ENCODE measurements around the gene C20orf144. TPM values are rescaled to one million over a fixed set of nuclear protein-coding genes. Genes with fewer than 3 reads are reported as not detected.

Gene C20orf144
- polyA plus RNA-seq, 2 of the 4 experiments (the other 2 are of a cell fraction), result 0.10 to 0.12 TPM

DNA sequence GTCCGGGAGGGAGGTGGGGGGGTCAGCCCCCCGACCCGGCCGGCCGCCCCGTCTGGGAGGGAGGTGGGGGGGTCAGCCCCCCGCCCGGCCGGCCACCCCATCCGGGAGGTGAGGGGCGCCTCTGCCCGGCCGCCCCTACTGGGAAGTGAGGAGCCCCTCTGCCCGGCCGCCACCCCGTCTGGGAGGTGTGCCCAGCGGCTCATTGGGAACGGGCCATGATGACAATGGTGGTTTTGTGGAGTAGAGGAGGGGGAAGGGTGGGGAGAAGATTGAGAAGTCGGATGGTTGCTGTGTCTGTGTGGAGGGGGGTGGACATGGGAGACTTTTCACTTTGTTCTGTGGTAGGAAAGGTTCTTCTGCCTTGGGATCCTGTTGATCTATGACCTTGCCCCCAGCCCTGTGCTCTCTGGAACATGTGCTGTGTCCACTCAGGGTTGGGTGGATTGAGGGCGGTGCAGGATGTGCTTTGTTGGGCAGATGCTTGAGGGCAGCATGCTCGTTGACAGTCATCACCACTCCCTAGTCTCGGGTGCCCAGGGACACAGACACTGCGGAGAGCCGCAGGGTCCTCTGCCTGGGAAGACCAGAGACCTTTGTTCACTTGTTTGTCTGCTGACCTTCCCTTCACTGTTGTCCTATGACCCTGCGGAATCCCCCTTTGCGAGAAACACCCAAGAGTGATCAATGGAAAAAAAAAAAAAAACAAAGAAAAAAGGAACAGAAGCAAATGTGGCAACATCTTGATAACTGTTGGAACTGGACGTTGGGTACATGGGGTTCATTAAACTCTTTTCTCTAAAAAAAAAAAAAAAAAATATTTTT lies 39.7 kb downstream of the C20orf144 start:
- no peak overlapping the region for H3K4me3 ChIP-seq
- ChIA-PET POLR2A (no interaction called here), CTCF (no interaction called here)
- no peak overlapping the region for H3K27ac ChIP-seq
- FAIRE-seq (no peak), DNase-seq (ENCODE audit: low read depth in 1 of 2, low spot score in 1 of 2) (no peak), ATAC-seq (no peak)
- whole genome bisulfite sequencing (ENCODE audit: missing lambda C conversion rate), result 59% methylated on average over 13 of the region's 27 CpGs
- no peak overlapping the region for H3K4me2 ChIP-seq
- TF ChIP-seq RNF2 (IDR thresholded peaks at IDR 0.05; ENCODE audit: borderline replicate concordance, low read depth) (no peak), RARB (CRISPR knock-in tag; IDR thresholded peaks at IDR 0.05) (no peak), MAZ (IDR thresholded peaks at IDR 0.05; ENCODE audit: borderline replicate concordance, low read depth, low read length) (no peak), RAD21 (conservative IDR thresholded peaks at IDR 0.05 in 1 of 2, IDR thresholded peaks at IDR 0.05 in 1 of 2) (no peak), POLR2A (IDR thresholded peaks at IDR 0.05; ENCODE audit: low read length) (no peak), HDAC2 (IDR thresholded peaks at IDR 0.05) (no peak), KDM1A (IDR thresholded peaks at IDR 0.05; ENCODE audit: low read depth) (no peak), MYC (IDR thresholded peaks at IDR 0.05; ENCODE audit: borderline replicate concordance, low read length) (no peak), TFCP2L1 (CRISPR knock-in tag; IDR thresholded peaks at IDR 0.05) (no peak), ATOH8 (CRISPR knock-in tag; IDR thresholded peaks at IDR 0.05; ENCODE audit: low read depth) (no peak)
- TF ChIP-seq, protein P1, sequence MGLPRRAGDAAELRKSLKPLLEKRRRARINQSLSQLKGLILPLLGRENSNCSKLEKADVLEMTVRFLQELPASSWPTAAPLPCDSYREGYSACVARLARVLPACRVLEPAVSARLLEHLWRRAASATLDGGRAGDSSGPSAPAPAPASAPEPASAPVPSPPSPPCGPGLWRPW (IDR thresholded peaks at IDR 0.05), result no peak
- no peaks in the 10 kb centered on the region for H3K9me3 ChIP-seq
- H3K4me1 ChIP-seq, result 0 out of 3 replicates have a peak, but pooled peaks cover 3% of the 10 kb centered on the region

DNA sequence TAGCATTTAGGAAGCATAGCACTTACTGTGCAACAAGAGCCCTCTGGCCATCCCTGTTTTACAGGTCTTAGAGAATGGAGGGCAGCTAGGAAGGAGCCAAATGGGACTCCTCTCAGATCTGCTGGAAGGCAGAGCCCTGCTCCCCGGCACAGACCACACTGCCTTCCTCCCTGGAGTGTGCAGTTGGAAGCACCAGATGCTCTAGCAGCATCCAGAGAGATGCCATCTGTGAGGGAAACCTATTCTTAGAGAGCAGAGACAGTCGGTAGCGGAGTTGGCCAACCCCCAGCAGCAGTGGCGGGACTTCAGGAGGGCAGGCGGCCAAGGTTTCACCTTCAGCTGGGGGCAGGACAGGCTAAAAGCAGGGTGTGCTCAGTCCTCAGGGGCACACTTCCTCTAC lies 40.7 kb downstream of the C20orf144 start:
- Histone ChIP-seq H3K4me3 (no peak overlapping the region), H3K27ac (no peak overlapping the region), H3K4me1 (0 out of 3 replicates have a peak, but pooled peaks cover 3% of the 10 kb centered on the region), H3K4me2 (no peak overlapping the region), H3K9me3 (no peaks in the 10 kb centered on the region)
- DNase-seq (ENCODE audit: low read depth in 1 of 2, low spot score in 1 of 2), result no peak
- TF ChIP-seq GATA3 (IDR thresholded peaks at IDR 0.05; ENCODE audit: borderline replicate concordance), result no peak
- TF ChIP-seq PHF8 (IDR thresholded peaks at IDR 0.05; ENCODE audit: borderline replicate concordance, low read depth), result no peak
- no peak for TF ChIP-seq ESRRA (IDR thresholded peaks at IDR 0.05; ENCODE audit: borderline replicate concordance, low read length)
- TF ChIP-seq CHD4 (IDR thresholded peaks at IDR 0.05; ENCODE audit: borderline replicate concordance), result no peak
- no peak for TF ChIP-seq EP300 (IDR thresholded peaks at IDR 0.05)
- no peak for TF ChIP-seq KDM1A (IDR thresholded peaks at IDR 0.05; ENCODE audit: low read depth)
- TF ChIP-seq BHLHE40 (IDR thresholded peaks at IDR 0.05; ENCODE audit: low read depth, low read length), result no peak
- no peak for TF ChIP-seq SREBF2 (IDR thresholded peaks at IDR 0.05)
- no peak for TF ChIP-seq FOXS1 (CRISPR knock-in tag; IDR thresholded peaks at IDR 0.05)
- no peak for TF ChIP-seq RCOR1 (IDR thresholded peaks at IDR 0.05; ENCODE audit: low read depth, low read length)
- TF ChIP-seq CTCF (IDR thresholded peaks at IDR 0.05), result no peak
- TF ChIP-seq RNF2 (IDR thresholded peaks at IDR 0.05; ENCODE audit: borderline replicate concordance, low read depth), result no peak
- peak; percentile 43 to 56; a peak in 2 of 6 replicates for ATAC-seq
- POLR2A ChIA-PET, result no interaction called here
- FAIRE-seq, result no peak
- CTCF ChIA-PET, result interaction anchor here (0.9 kb wide), 1 partner anchor 419 kb away, joined by 3 read pairs; no protein-coding TSS in a partner anchor
- 76% methylated on average over 5 of the region's 5 CpGs for WGBS (ENCODE audit: missing lambda C conversion rate)

Measured in A549 (cell line).